Thyroid gland (tissue), 4 donors: ENCODE results near the gene NUP188. TPM values are rescaled to one million over a fixed set of nuclear protein-coding genes. Genes with fewer than 3 reads are reported as not detected.

Source experiments
- DNase-seq, 2 donors: peaks; one replicate each; pipeline ENCODE4 v3.0.0-alpha.2; 2019
- H3K27ac ChIP-seq, 3 donors: fragments of 200-600 bp; sonication (generic); 1 replicate in 2 of 3; 2 replicates in 1 of 3; pipeline ENCODE4 v1.5.1; 2016 to 2019; ENCODE audit warnings: mild to moderate bottlenecking in 1 of 3, moderate library complexity in 1 of 3
- H3K27me3 ChIP-seq: fragments of 200-600 bp; sonication (generic); one replicate; pipeline ENCODE4 v1.5.1; 2019
- H3K36me3 ChIP-seq, 2 donors: fragments of 200-600 bp; sonication (generic); one replicate each; pipeline ENCODE4 v1.5.1; 2016 to 2019
- H3K4me1 ChIP-seq, 2 donors: fragments of 200-600 bp; sonication (generic); one replicate each; pipeline ENCODE4 v1.5.1; 2017 to 2019
- H3K4me3 ChIP-seq, 3 donors: fragments of 200-600 bp; sonication (generic); replicated peaks in 1 of 3; 1 replicate in 2 of 3; 2 replicates in 1 of 3; pipeline ENCODE4 v1.5.1; 2016; ENCODE audit warnings: mild to moderate bottlenecking in 1 of 3
- H3K9me3 ChIP-seq: fragments of 200-600 bp; sonication (generic); one replicate; pipeline ENCODE4 v1.5.1; 2017
- POLR2A ChIP-seq, 2 donors: fragments of 450-650 bp; IDR thresholded peaks; one replicate each; pipeline ENCODE4 v1.6.1; 2017; ENCODE audit warnings: antibody characterized with exemption in 2 of 2, mild to moderate bottlenecking in 2 of 2, moderate library complexity in 1 of 2
- WGBS, 2 donors: methylation state at CpG; one replicate each; pipeline ENCODE4 v1.1.5; 2017; 5-methylcytosine and 5-hydroxymethylcytosine counted together
- intact Hi-C: fragments of 100-400 bp; cut with DNase I; formaldehyde crosslinking; loops from one replicate; pipeline ENCODE4 v1.15.1; 2023
- total RNA-seq, 4 donors: library from RNA; depleted of rRNA; stranded (reverse); fragments of >200 nt; gene quantifications; one replicate each; pipeline ENCODE4 v1.2.3, GENCODE V29; 2016
- TF ChIP-seq, protein P1 (sequence below), 6 experiments: fragments of 200-600 bp in 3 of 6; fragments of 450-650 bp in 3 of 6; sonication (generic) in 3 of 6; IDR thresholded peaks; one replicate each; pipeline ENCODE4 v1.5.1; 2016 to 2019; ENCODE audit warnings: antibody characterized with exemption in 6 of 6, mild to moderate bottlenecking in 2 of 6, inconsistent platforms in 1 of 6, moderate library complexity in 1 of 6

The NUP188 gene
- total RNA-seq, 4 donors from 2014 or later = 27.1 to 78.2 (median 35.8) TPM

DNA sequence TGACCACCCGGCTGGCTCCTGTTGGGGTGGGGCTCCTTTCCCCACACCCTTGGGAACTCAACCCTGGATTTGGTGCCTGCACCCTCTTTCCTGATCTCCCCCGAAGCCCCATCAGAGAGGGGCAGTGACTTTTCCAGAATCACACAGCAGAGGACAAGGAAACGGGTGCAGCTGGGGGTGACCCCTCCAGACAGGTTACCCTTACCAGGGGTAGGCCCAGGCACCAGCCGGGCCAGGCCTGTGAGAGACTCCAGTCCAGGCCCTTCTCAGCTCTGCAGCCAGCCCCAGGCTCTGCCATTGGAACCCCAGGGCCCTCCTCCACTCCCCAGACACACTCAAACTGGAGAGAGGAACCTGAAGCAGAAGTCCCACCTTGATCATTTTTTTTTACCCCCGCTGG is 45.7 kb upstream of the NUP188 start:
- no peak for TF ChIP-seq POLR2A (IDR thresholded peaks at IDR 0.05)
- TF ChIP-seq, protein P1, sequence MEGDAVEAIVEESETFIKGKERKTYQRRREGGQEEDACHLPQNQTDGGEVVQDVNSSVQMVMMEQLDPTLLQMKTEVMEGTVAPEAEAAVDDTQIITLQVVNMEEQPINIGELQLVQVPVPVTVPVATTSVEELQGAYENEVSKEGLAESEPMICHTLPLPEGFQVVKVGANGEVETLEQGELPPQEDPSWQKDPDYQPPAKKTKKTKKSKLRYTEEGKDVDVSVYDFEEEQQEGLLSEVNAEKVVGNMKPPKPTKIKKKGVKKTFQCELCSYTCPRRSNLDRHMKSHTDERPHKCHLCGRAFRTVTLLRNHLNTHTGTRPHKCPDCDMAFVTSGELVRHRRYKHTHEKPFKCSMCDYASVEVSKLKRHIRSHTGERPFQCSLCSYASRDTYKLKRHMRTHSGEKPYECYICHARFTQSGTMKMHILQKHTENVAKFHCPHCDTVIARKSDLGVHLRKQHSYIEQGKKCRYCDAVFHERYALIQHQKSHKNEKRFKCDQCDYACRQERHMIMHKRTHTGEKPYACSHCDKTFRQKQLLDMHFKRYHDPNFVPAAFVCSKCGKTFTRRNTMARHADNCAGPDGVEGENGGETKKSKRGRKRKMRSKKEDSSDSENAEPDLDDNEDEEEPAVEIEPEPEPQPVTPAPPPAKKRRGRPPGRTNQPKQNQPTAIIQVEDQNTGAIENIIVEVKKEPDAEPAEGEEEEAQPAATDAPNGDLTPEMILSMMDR (IDR thresholded peaks at IDR 0.05) = no peak
- no peak overlapping the region for H3K4me3 ChIP-seq
- peak overlapping the region; percentile 29 to 71 (median 39) for H3K27ac ChIP-seq
- intact Hi-C loops = no loop called here
- DNase-seq = no peak
- no peaks in the 10 kb centered on the region for H3K9me3 ChIP-seq
- peaks cover 0 to 30% of the 10 kb centered on the region in 2 donors for H3K4me1 ChIP-seq
- 93 to 94% methylated on average over 3 to 5 of the region's 5 CpGs for WGBS, 2 donors
- peaks cover 2 to 8% of the 10 kb centered on the region in 2 donors for H3K36me3 ChIP-seq
- no peaks in the 10 kb centered on the region for H3K27me3 ChIP-seq

DNA sequence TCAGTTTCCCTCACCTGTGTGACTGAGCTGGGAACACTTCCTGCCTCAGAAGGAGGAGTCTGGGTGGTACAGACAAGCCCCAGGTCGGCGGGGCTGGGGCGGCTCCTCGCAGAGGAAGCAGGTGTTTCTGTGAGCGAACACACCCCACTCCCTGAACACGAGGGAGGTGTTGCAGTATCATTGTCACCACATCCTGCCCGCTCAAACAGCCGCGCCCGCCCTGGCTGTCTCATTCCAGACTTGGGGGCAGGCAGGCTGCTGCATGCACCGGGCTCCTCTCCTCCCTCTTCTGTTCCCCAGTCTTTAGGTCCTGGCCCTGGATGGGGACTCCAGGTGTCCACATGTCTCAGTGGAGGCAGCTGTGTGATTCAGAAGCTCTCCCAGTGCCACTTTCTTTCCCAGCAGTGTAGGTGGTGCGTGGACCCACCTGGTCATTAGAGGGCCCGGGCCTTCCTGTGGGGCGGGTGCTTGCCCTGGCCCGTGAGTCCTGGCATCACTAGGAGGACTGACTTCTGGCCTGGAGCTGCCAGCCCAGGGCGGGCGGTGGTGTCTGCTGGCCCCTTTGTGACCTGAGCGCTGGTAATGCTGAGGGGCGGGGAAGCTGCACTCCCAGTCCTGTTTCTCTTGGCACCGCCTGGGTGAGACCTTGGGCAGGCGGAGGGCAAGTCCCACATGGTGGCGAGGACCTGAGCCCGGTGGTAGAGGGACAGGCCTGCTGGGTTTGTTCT is 45.0 kb upstream of the NUP188 start:
- Histone ChIP-seq H3K27me3 (no peaks in the 10 kb centered on the region), H3K27ac (peak overlapping the region; percentile 22 to 71 (median 61)), H3K4me1 (peaks cover 0 to 30% of the 10 kb centered on the region in 2 donors), H3K4me3 (no peak overlapping the region), H3K36me3 (peaks cover 5 to 7% of the 10 kb centered on the region in 2 donors), H3K9me3 (no peaks in the 10 kb centered on the region)
- intact Hi-C loops = no loop called here
- 81 to 88% methylated on average over 14 to 16 of the region's 23 CpGs for WGBS, 2 donors
- DNase-seq = peak in 1 of 2 donors; percentile 54
- no peak for TF ChIP-seq POLR2A (IDR thresholded peaks at IDR 0.05)
- TF ChIP-seq, protein P1 (IDR thresholded peaks at IDR 0.05) = no peak

DNA sequence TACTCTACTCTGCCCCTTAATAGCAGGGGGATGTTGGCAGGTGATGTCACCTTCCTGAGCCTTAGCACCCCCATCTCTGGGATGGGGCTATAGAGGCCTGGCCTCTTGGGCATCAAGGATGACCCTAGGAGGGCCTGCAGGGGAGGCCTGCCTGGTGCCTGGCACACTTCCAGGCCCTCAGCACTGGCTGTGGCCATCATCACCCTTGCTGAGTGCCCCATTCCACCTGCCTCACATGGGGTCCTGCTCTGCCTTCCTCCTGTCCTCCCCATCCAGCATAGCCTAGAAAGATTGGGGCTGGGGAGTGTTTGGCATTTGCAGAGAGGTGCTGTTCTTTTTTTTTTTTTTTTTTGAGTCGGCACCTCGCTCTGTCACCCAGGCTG is 44.4 kb upstream of the NUP188 start:
- Histone ChIP-seq H3K4me3 (no peak overlapping the region), H3K9me3 (no peaks in the 10 kb centered on the region), H3K27ac (peak overlapping the region in 2 of 3 donors; percentile 61 to 71), H3K27me3 (no peaks in the 10 kb centered on the region), H3K4me1 (peaks cover 0 to 30% of the 10 kb centered on the region in 2 donors), H3K36me3 (peaks cover 11 to 12% of the 10 kb centered on the region in 2 donors)
- 98 to 100% methylated on average over 2 of the region's 2 CpGs for WGBS, 2 donors
- intact Hi-C loops = no loop called here
- TF ChIP-seq, protein P1 (IDR thresholded peaks at IDR 0.05) = no peak
- TF ChIP-seq POLR2A (IDR thresholded peaks at IDR 0.05) = no peak
- DNase-seq = no peak

DNA sequence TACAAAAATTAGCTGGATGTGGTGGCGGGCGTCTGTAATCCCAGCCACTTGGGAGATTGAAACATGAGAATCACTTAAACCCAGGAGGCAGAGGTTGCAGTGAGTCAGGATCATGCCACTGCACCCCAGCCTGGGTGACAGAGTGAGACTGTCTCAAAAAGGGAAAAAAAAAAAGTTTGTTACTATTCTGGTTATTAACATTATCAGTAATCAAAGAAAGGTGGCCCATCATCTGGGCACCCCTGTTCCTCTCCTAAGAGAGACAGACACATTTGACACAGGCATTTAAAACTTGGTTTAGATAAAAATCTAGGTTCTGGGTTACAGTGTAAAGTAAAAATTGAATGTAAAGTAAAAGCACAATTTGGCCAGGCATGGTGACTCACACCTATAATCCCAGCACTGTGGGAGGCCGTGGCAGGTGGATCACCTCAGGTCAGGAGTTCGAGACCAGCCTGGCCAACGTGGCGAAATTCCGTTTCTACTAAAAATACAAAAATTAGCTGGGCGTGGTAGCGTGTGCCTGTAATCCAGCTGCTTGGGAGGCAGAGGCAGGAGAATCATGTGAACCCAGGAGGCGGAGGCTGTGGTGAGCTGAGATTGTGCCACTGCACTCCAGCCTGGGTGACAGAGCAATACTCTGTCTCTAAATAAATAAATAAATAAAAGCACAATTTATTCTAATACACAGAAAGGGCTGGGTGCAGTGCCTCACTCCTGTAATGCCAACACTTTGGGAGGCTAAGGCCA is 43.5 kb upstream of the NUP188 start:
- Histone ChIP-seq H3K27me3 (no peaks in the 10 kb centered on the region), H3K27ac (peak overlapping the region in 1 of 3 donors; percentile 4), H3K4me3 (no peak overlapping the region), H3K36me3 (peaks cover 20 to 21% of the 10 kb centered on the region in 2 donors), H3K4me1 (peaks cover 0 to 20% of the 10 kb centered on the region in 2 donors), H3K9me3 (no peaks in the 10 kb centered on the region)
- DNase-seq = no peak
- no peak for TF ChIP-seq POLR2A (IDR thresholded peaks at IDR 0.05)
- TF ChIP-seq, protein P1 (IDR thresholded peaks at IDR 0.05) = no peak
- intact Hi-C loops = no loop called here
- 89 to 94% methylated on average over 10 of the region's 10 CpGs for WGBS, 2 donors

DNA sequence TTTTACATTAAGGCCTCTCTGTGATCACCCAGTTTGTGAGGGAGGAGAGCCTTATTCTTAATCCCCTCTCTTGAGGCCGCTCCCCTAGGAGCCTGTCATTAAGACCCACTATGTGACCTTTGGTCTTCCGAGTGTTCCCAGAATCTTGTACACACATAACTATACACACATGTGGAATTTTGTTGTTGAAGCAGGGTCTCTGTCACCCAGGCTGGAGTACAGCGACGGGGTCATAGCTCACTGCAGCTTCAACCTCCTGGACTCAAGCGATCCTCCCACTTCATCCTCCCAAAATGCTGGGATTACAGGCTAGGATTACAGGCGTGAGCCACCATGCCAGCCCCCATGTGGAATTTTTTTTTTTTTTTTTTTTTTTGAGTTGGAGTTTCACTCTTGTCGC is 41.5 kb upstream of the NUP188 start:
- DNase-seq = no peak
- TF ChIP-seq, protein P1 (IDR thresholded peaks at IDR 0.05) = no peak
- TF ChIP-seq POLR2A (IDR thresholded peaks at IDR 0.05) = no peak
- peaks cover 0 to 18% of the 10 kb centered on the region in 2 donors for H3K4me1 ChIP-seq
- H3K4me3 ChIP-seq = no peak overlapping the region
- H3K27me3 ChIP-seq = no peaks in the 10 kb centered on the region
- intact Hi-C loops = no loop called here
- no peaks in the 10 kb centered on the region for H3K9me3 ChIP-seq
- 86 to 97% methylated on average over 7 of the region's 7 CpGs for WGBS, 2 donors
- H3K36me3 ChIP-seq = peaks cover 27 to 29% of the 10 kb centered on the region in 2 donors
- no peak overlapping the region for H3K27ac ChIP-seq
